ENCODE results near the gene PRDX5. TPM values are rescaled to one million over a fixed set of nuclear protein-coding genes. Genes with fewer than 3 reads are reported as not detected.
A peak's percentile ranks its signal among the peaks of the same experiment; 100 is the strongest.

The PRDX5 gene
- total and polyA plus RNA-seq, 9 of the 15 experiments (the other 6 are each of a cell fraction or from before 2014, with no cell fraction given): 40.8 to 327 (median 204) TPM

GRCh38 chr11:64269540-64270220 lies 48.2 kb upstream of the PRDX5 start (continued):
- TF ChIP-seq ATF6 (CRISPR knock-in tag; IDR thresholded peaks at IDR 0.05) (peak; percentile 80; the same call in 1 of the 2 replicates), PREB (CRISPR knock-in tag; IDR thresholded peaks at IDR 0.05) (peak; percentile 88), RBM39 (optimal IDR thresholded peaks at IDR 0.05; ENCODE audit: low read depth, low read length) (no peak), ZSCAN32 (CRISPR knock-in tag; IDR thresholded peaks at IDR 0.05) (peak; percentile 45), ZNF12 (CRISPR knock-in tag; IDR thresholded peaks at IDR 0.05) (peak; percentile 77), ETV6 (IDR thresholded peaks at IDR 0.05; ENCODE audit: borderline replicate concordance in 1 of 2, low read depth in 2 of 2, low read length in 1 of 2) (peak; percentile 43 to 49; a peak in 1 of 4 replicates), ETV6 (CRISPR knock-in tag; IDR thresholded peaks at IDR 0.05; ENCODE audit: borderline replicate concordance) (0 out of 2 replicates have a peak, but pooled peaks have one; percentile 65), NFIC (IDR thresholded peaks at IDR 0.05) (peak; percentile 27; the same call in 1 of the 2 replicates), ZNF146 (CRISPR knock-in tag; IDR thresholded peaks at IDR 0.05; ENCODE audit: unreplicated experiment) (no peak), CEBPG (CRISPR knock-in tag; IDR thresholded peaks at IDR 0.05) (peak; percentile 93), CEBPG (tag; conservative IDR thresholded peaks at IDR 0.05 in 1 of 2, IDR thresholded peaks at IDR 0.05 in 1 of 2) (peak; percentile 96 to 97), ZFPM2 (CRISPR knock-in tag; IDR thresholded peaks at IDR 0.05) (0 out of 2 replicates have a peak, but pooled peaks have one; percentile 77), HDAC6 (IDR thresholded peaks at IDR 0.05; ENCODE audit: low read depth, low read length) (no peak), ZBTB40 (IDR thresholded peaks at IDR 0.05) (peak; percentile 100), ZBTB40 (CRISPR knock-in tag; IDR thresholded peaks at IDR 0.05) (no peak)
